GM18861 (cell line): ENCODE results near the gene CYP21A2.
"Not testable (repeated sequence)": the region's sequence is repeated elsewhere in the genome, so short reads cannot be mapped to it uniquely, and the experiment has no call there.

Experiments used
- ATAC-seq: cut with Tn5 transposase; IDR thresholded peaks from one replicate; pipeline ENCODE4 v1.9.1; 2021; ENCODE audit not compliant: unreplicated experiment

Gene CYP21A2

DNA sequence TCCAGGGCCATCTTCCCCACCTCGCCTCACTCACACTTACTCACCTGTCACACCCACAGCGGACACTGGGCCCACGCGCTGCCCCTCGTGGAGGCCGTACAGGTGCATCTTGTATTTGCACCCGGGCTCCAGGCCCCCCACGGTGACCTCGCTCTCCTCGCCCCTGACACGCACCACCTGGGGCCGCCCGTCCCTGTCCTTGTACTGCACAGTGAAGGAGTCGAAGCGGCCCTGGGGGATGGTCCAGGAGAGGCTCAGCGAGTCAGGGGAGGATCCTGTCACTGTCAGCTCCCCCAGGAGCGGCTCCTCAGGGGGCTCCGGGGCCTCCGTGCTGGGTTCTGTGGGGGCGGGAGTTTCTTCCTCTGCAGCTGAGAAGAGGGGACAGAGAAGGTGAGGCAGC lies 14.4 kb downstream of the CYP21A2 start:
- not testable (repeated sequence) for ATAC-seq

DNA sequence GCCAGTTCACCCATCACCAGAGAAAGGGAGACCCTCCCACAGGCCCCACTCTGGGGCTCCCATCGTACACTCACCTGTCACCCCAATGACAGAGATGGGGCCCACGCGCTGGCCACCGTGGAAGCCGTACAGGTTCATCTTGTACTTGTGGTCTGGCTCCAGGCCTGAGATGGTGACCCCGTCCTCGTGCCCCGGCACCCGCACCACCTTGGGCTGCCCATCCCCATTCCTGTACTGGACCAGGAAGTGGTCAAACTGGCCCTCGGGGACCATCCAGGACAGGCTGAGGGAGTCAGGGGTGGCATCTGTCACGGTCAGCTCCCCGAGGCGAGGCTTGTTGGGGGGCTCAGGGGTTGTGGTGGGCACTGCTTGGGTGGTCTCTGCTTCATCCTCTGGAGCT lies 15.1 kb downstream of the CYP21A2 start:
- ATAC-seq, result not testable (repeated sequence)

DNA sequence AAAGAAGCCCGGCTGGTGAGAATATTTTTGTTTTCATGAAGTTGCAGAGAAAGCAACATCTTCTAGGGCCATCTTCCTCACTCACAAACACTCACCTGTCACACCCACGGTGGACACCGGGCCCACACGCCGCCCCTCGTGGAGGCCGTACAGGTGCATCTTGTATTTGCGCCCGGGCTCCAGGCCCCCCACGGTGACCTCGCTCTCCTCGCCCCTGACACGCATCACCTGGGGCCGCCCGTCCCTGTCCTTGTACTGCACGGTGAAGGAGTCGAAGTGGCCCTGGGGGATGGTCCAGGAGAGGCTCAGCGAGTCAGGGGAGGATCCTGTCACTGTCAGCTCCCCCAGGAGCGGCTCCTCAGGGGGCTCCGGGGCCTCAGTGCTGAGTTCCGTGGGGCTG lies 17.5 kb downstream of the CYP21A2 start:
- ATAC-seq, result not testable (repeated sequence)

DNA sequence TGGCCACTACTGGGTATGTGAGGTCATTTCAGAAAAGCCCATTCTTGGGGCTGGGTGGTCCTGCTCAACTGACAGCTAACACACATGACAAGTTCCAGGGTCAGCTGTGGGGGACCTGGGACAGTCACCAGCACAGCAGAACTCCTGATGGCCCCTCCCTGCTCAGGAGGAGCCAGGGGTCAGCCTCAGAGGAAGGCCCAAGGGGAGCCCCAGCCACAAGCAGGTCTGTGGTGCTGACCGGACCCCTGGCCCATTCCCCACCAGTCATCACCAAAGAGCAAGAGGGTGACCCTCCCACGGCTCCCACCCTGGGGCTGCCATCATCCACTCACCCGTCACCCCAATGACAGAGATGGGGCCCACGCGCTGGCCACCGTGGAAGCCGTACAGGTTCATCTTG lies 18.0 kb downstream of the CYP21A2 start:
- ATAC-seq, result no peak

DNA sequence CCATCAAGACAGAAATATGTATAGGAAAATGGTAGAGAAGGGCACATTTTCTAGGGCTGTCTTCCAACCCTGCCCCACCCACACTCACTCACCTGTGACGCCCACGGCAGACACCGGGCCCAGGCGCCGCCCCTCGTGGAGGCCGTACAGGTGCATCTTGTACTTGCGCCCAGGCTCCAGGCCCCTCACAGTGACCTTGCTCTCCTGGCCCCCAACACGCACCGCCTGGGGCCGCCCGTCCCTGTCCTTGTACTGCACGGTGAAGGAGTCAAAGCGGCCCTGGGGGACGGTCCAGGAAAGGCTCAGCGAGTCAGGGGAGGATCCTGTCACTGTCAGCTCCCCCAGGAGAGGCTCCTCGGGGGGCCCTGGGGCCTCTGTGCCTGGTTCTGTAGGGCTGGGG lies 19.8 kb downstream of the CYP21A2 start:
- ATAC-seq, result no peak

DNA sequence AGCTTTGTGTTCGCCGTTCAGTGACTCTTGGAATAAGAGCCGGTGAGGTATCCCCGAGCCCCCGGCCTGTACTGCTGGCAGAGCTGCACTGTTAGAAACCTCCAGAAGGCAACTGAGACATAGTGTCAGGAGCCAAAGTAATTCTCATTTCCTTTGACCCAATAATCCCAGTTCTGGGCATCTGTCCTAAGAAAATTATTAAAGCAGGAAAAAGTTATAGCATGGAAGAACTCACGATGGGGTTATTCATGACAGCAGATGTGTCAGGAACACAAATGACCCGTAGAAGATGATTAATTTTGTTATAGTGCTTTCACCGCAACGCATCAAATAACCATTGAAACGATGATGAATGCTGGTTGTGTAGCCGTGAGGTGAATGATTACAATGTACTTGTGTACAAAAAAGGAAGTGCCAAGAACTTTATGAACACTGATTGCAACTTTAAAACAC lies 20.3 kb downstream of the CYP21A2 start:
- no peak for ATAC-seq

DNA sequence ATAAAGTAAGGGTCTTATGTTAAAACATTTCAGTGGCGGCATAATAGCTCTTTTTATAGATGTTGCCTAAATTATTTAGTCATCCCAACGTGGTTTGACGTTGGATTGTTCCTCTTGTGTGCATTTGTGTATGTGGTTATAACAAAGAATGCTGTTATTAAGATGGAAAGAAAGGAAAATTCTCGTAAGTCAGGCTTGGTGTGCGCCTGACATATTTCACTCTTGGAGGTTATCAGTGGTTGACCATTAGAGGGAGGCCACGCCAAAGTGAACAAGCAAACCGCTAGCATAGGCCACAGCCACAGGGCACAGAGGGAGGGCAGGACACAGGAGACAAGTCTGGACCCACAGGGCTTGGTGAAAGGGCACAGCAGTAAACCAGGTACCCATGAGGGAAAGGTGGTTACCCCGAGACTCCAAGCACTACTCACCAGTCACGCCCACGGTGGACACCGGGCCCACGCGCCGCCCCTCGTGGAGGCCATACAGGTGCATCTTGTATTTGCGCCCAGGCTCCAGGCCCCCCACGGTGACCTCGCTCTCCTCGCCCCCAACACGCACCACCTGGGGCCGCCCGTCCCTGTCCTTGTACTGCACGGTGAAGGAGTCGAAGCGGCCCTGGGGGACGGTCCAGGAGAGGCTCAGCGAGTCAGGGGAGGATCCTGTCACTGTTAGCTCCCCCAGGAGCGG lies 22.9 kb downstream of the CYP21A2 start:
- no peak for ATAC-seq

DNA sequence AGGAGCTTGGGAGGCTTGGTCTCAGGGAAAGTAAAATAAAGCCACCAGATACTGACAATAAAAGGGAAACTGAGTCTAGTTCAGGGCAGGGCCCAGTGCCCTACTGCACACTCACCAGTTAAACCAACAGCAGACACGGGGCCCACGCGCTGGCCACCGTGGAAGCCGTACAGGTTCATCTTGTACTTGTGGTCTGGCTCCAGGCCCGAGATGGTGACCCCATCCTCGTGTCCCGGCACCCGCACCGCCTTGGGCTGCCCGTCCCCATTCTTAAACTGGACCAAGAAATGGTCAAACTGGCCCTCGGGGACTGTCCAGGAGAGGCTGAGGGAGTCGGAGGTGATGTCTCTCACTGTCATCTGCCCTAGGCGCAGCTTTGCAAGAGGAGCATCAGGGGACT lies 26.5 kb downstream of the CYP21A2 start:
- ATAC-seq, result no peak

DNA sequence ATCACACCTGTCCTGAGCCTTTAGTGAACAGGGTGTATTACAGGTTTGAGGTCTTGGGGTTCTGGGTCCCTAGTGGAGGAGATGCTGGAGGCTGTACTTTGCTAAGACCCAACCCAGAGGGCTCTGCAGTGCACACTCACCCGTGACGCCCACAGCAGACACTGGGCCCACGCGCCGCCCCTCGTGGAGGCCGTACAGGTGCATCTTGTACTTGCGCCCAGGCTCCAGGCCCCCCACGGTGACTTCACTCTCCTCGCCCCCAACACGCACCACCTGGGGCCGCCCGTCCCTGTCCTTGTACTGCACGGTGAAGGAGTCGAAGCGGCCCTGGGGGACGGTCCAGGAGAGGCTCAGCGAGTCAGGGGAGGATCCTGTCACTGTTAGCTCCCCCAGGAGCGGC lies 29.3 kb downstream of the CYP21A2 start:
- ATAC-seq, result not testable (repeated sequence)

DNA sequence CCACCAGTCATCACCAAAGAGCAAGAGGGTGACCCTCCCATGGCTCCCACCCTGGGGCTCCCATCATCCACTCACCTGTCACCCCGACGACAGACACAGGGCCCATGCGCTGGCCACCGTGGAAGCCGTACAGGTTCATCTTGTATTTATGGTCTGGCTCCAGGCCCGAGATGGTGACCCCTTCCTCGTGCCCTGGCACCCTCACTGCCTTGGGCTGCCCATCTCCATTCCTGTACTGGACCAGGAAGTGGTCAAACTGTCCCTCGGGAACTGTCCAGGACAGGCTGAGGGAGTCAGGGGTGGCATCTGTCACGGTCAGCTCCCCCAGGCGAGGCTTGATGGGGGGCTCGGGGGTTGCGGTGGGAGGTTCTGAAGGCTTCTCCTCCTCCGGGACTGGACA lies 30.1 kb downstream of the CYP21A2 start:
- ATAC-seq, result not testable (repeated sequence)

DNA sequence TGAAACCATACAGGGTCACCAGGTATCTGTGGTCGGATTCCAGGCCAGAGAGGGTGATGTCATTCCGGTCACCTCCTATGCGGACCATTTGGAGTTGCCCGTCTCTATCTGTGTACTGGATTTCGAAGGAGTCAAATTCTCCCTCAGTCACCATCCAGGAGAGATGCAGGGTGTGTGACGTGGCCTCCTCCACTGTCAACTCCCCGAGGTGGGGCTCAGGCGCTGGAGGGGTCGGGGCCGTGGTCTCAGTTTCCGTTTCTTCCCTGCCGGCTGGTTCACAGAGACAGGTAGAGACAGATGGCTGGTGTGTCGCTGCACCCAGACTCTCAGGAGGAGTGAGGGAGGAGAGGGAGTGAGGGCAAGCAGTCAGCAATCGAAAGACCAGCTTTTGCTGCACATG lies 30.7 kb downstream of the CYP21A2 start:
- ATAC-seq, result no peak

DNA sequence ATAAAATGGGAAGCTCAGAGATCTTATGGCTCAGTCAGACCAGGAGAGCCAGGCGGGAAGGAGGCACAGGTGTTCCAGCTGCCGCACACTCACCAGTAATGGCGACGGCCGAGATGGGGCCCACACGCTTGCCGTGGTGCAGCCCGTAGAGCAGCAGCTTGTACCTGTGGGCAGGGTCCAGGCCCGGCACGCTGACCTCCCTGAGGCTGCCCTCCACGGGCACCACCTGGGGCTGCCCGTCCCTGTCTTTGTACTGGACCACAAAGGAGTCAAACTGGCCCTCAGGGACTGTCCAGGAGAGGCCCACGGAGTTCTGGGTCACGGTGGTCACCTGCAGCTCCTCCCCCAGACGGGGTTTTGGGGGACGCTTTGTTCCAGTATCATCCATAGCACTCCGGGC lies 31.2 kb downstream of the CYP21A2 start:
- no peak for ATAC-seq

DNA sequence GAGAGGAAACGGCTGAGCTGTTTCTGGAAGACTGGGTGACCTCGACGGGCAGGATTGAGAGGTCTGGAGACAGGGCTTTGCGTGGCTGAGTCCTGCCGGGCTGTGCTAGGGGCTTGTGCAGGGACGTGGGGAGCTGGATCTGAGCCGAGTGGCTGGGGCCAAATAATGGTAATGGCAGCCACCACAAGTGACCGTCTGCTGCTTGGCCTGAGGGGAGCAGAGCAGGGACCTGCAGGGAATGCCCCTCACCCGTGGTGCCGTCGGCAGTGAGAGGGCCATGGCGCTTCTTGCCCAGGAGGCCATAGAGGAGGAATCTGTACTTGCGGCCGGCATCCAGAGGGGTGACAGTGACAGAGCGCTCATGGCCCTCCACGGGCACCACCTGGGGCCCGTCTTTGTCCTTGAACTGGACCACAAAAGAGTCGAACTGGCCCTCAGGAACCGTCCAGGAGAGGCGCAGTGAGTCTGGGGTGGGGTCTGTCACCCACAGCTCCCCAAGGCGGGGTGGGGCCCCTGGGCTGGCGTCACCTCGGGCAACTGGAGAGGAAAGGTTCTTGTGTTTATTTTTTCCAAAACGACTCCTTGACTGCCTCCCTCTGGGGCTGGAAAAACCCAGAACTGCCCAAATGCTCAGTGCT lies 31.8 kb downstream of the CYP21A2 start:
- no peak for ATAC-seq

DNA sequence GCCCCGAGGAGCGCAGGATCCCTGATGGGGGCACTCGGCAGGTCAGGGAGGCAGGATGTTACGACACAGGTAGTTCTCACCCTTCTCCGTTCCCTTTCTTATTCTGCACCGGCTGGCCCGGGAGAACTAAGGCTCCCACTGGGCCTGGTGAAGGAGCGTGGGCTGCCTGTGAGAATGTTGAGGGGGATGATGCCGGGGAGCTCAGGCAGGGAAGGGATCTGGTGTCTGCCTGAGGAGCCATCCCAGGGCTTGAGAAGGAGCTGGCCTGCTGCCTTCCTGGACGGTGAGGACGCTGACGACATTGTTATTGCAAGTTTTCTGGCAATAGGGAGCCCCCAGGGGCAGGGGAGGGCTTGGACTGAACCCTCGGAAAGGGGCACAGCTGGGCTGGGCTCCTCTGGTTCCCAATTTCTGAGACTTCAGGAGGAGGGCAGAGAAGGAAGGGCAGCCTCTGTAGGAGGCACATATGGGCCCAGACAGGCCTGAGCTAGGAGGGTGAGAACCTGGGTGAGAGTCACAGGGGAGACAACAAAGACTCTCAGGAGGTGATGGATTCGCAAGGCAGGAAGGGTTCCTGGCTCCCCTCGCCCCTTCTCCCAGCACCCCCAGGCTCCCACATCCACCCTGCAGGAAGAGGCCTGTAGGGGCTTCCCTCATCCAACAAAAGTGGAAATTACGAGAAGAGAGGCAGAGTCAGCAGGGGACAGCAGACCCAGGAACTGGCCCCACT lies 32.8 kb downstream of the CYP21A2 start:
- no peak for ATAC-seq

DNA sequence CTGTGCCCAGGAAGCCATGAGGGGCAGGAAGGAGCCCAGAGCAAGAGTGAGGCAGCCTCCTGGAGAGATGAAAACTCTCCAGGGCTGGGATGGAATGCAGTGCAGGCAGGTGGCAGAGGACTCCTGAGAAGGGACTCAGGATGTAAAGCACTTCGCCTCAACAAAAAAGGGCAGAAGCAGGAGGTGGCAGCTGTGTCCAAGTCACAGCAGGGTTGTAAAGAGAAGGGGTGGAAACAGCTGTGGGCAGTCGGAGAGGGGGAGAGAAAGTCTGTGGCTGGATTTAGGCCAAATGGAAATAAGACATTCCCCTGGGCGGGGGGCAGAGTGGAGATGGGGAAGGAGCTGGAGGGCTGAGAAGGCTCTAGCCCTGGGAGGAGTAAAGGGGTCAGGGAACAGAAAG lies 34.9 kb downstream of the CYP21A2 start:
- no peak for ATAC-seq

DNA sequence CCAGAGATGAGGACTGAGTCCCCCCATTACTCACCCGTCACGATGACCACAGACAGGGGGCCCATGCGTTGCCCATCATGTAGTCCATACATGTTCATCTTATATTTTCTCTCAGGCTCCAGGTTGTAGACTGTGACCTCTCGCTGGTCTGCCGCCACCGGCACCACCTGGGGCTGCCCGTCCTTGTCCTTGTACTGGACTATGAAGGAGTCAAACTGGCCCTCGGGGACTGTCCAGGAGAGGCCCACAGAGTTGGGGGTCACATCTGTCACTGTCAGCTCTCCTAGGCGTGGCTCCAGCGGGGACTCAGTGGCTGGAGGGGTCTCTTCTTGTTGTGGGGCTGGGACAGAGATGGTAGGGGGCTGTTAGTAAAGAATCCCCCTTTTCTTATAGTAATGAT lies 35.4 kb downstream of the CYP21A2 start:
- no peak for ATAC-seq

DNA sequence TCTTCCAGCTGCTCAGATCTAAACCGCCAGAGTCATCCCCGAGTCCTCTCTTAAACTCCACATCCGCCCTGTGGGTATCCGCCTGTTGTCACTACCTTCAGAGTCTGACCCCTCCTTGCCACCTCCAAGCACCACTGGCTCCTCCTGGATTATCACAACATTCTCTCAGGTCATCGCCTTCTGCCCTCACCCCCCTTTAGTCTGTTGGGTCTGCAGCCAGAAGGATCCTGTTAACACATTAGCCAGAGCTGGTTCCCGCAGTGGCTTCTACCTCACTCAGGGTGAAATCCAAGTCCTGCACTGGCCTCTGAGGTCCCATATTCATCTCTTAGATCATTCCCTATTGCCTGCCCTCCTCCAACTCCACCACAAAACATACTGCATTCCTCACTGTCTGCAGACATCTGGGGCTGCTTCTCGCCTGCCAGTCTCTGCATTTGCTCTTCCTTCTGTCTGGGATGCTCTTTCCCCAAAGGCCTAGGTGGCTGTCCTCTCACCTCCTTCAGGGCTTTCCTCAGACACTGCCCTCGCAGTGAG lies 36.8 kb downstream of the CYP21A2 start:
- no peak for ATAC-seq

DNA sequence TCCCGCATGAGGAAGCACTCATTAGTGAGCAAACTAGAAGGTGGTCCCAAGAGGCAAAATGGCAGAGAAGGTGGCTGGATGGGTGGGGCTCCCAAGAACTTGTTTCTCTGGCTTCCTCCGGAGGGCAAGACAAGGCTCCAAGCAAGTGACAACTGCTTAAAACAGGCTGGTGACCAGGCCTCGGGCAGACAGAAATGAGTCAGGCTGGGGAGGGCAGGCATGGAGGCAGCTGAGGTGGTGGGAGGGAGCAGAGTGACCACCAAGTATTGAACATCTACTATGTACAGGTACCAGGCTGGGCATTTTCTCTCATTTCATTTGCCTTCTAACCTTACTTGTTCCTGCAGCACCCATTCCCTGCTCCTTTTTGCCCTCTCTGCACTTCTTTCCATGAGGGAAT lies 37.6 kb downstream of the CYP21A2 start:
- ATAC-seq, result no peak

DNA sequence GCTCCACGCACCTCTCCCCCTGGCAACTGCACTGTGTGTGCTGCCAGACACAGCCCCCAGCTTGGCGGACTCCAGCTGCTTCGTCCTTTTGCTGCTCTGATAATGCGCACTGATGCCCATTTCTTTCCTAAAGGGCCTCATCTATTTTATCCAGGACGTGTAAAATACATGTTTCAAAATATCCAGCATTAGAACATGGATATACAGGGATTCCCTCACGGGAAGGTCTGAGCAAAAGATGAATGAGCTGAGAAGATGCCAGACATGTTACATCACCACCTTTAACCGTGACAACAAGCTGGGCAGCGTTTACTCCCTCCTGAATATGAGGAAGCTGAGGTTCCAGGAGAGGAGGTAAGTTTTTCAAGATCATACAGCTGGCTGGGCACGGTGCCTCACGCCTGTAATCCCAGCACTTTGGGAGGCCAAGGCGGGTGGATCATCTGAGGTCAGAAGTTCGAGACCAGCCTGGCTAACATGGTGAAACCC lies 38.1 kb downstream of the CYP21A2 start:
- no peak for ATAC-seq

DNA sequence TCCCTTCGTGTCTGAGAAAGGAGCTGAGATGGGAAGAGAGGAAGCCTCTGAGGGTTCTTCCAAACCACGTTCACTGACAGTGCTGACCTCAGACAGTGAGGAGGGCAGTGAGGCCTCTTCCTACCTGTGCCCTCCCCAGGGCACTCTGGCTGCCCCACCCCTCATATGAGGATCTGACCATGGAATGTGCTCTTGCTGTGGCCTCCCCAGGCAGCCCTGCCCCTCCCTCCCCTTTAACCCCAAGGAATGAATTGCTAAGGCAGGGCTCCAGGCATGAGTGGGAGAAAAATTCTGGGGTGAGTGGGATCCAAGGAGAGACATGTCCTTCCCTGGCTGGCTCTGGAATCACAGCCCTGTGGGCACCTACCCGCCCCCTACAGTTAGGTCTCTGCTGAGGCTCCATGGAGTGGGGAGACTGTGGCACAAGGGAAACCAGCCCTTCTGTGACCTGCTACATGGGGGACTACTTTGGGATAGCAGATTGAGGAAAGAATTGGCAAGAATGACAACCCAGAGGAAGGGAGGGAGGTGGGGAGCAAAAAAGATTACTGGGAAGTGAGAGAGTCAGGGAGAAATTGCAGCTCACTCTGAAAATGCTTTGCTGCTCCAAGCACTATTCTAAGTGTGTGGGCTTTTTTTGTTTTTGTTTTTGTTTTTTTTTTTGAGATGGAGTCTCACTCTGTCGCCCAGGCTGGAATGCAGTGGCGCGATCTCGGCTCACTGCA lies 41.5 kb downstream of the CYP21A2 start:
- ATAC-seq, result no peak
